ENCODE data around the gene TMEM81.

DNA sequence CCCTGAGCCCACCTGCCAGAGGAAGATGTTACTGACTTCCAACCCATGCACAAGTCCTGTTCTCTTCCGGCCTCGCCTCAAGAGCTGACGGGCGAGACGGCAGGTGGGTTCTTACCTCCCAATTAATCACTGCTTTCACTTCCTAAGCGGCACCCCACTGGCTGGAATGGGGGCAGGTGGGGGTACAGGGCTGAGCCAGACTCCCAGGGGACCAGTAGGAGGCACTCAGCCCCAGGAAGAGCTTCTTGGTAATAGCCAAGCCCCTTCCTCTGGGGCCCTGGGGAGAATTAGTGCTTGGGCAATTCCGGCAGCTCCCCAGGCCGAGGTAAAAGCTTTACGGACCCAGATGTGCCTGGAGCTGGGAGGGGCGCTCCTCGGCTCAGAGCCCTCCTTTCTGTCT, 31.6 kb downstream of the TMEM81 start:
- TF ChIP-seq SPI1 (IDR thresholded peaks at IDR 0.05; ENCODE audit: borderline replicate concordance, insufficient read depth, low read depth, low read length), result no peak
- no peak for TF ChIP-seq USF1 (IDR thresholded peaks at IDR 0.05; ENCODE audit: borderline replicate concordance, extremely low read length, insufficient read depth, low read depth, low read length)
- TF ChIP-seq SIN3A (IDR thresholded peaks at IDR 0.05; ENCODE audit: low read depth, low read length), result no peak
- TF ChIP-seq, protein P1, sequence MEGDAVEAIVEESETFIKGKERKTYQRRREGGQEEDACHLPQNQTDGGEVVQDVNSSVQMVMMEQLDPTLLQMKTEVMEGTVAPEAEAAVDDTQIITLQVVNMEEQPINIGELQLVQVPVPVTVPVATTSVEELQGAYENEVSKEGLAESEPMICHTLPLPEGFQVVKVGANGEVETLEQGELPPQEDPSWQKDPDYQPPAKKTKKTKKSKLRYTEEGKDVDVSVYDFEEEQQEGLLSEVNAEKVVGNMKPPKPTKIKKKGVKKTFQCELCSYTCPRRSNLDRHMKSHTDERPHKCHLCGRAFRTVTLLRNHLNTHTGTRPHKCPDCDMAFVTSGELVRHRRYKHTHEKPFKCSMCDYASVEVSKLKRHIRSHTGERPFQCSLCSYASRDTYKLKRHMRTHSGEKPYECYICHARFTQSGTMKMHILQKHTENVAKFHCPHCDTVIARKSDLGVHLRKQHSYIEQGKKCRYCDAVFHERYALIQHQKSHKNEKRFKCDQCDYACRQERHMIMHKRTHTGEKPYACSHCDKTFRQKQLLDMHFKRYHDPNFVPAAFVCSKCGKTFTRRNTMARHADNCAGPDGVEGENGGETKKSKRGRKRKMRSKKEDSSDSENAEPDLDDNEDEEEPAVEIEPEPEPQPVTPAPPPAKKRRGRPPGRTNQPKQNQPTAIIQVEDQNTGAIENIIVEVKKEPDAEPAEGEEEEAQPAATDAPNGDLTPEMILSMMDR (IDR thresholded peaks at IDR 0.05 in 2 of 3, conservative IDR thresholded peaks at IDR 0.05 in 1 of 3; ENCODE audit: control insufficient read depth in 2 of 3, extremely low read depth in 1 of 3, insufficient read depth in 1 of 3, low read depth in 3 of 3, low read length in 3 of 3), result no peak
- TF ChIP-seq POLR2A (IDR thresholded peaks at IDR 0.05; ENCODE audit: low read depth, low read length), result no peak
- TF ChIP-seq, protein P2, sequence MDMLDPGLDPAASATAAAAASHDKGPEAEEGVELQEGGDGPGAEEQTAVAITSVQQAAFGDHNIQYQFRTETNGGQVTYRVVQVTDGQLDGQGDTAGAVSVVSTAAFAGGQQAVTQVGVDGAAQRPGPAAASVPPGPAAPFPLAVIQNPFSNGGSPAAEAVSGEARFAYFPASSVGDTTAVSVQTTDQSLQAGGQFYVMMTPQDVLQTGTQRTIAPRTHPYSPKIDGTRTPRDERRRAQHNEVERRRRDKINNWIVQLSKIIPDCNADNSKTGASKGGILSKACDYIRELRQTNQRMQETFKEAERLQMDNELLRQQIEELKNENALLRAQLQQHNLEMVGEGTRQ (IDR thresholded peaks at IDR 0.05; ENCODE audit: borderline replicate concordance, low read depth, low read length), result no peak
- TF ChIP-seq POLR2AphosphoS5 (IDR thresholded peaks at IDR 0.05; ENCODE audit: low read length), result no peak

Measured in GM12878 (cell line).